ENCODE data around the gene HBG1. TPM values are rescaled to one million over a fixed set of nuclear protein-coding genes. Genes with fewer than 3 reads are reported as not detected.

HBG1 gene
- polyA plus RNA-seq, 1 donor: 9.7 TPM

DNA sequence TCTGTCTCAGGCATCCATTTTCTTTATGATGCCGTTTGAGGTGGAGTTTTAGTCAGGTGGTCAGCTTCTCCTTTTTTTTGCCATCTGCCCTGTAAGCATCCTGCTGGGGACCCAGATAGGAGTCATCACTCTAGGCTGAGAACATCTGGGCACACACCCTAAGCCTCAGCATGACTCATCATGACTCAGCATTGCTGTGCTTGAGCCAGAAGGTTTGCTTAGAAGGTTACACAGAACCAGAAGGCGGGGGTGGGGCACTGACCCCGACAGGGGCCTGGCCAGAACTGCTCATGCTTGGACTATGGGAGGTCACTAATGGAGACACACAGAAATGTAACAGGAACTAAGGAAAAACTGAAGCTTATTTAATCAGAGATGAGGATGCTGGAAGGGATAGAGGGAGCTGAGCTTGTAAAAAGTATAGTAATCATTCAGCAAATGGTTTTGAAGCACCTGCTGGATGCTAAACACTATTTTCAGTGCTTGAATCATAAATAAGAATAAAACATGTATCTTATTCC lies 31.0 kb upstream of the HBG1 start:
- Histone ChIP-seq H3K4me1 (ENCODE audit: control insufficient read depth, insufficient read depth, low read length) (no peaks in the 10 kb centered on the region), H3K36me3 (ENCODE audit: control insufficient read depth, insufficient read depth, low read length) (no peaks in the 10 kb centered on the region), H3K4me3 (ENCODE audit: low read length) (no peak overlapping the region), H3K27me3 (ENCODE audit: control insufficient read depth, insufficient read depth, low read length) (no peaks in the 10 kb centered on the region), H3K27ac (ENCODE audit: low read length) (no peak overlapping the region), H3K9me3 (ENCODE audit: control insufficient read depth, low read depth, low read length) (no peaks in the 10 kb centered on the region)
- DNase-seq: peak in 1 of 2 donors; percentile 16
- WGBS (ENCODE audit: insufficient coverage, low lambda C conversion rate): 65% methylated on average over 2 of the region's 3 CpGs

- no peak for DNase-seq
- Histone ChIP-seq H3K36me3 (ENCODE audit: control insufficient read depth, insufficient read depth, low read length) (no peaks in the 10 kb centered on the region), H3K27me3 (ENCODE audit: control insufficient read depth, insufficient read depth, low read length) (no peaks in the 10 kb centered on the region), H3K4me3 (ENCODE audit: low read length) (no peak overlapping the region), H3K9me3 (ENCODE audit: control insufficient read depth, low read depth, low read length) (no peaks in the 10 kb centered on the region), H3K27ac (ENCODE audit: low read length) (no peak overlapping the region), H3K4me1 (ENCODE audit: control insufficient read depth, insufficient read depth, low read length) (no peaks in the 10 kb centered on the region)
- WGBS (ENCODE audit: insufficient coverage, low lambda C conversion rate): no CpG with 5 or more reads among the region's 4 CpGs
These were observed 29.9 kb upstream of the HBG1 start for GRCh38 chr11:5279471-5280090.

- no peak for DNase-seq
- no peaks in the 10 kb centered on the region for H3K27me3 ChIP-seq (ENCODE audit: control insufficient read depth, insufficient read depth, low read length)
- no peak overlapping the region for H3K4me3 ChIP-seq (ENCODE audit: low read length)
- no CpG with 5 or more reads among the region's 1 CpG for WGBS (ENCODE audit: insufficient coverage, low lambda C conversion rate)
- H3K9me3 ChIP-seq (ENCODE audit: control insufficient read depth, low read depth, low read length): no peaks in the 10 kb centered on the region
- H3K36me3 ChIP-seq (ENCODE audit: control insufficient read depth, insufficient read depth, low read length): no peaks in the 10 kb centered on the region
- H3K27ac ChIP-seq (ENCODE audit: low read length): no peak overlapping the region
- no peaks in the 10 kb centered on the region for H3K4me1 ChIP-seq (ENCODE audit: control insufficient read depth, insufficient read depth, low read length)
These were observed 28.2 kb upstream of the HBG1 start for GRCh38 chr11:5277807-5278382.

- Histone ChIP-seq H3K36me3 (ENCODE audit: control insufficient read depth, insufficient read depth, low read length) (no peaks in the 10 kb centered on the region), H3K27ac (ENCODE audit: low read length) (no peak overlapping the region), H3K4me1 (ENCODE audit: control insufficient read depth, insufficient read depth, low read length) (no peaks in the 10 kb centered on the region), H3K27me3 (ENCODE audit: control insufficient read depth, insufficient read depth, low read length) (no peaks in the 10 kb centered on the region), H3K4me3 (ENCODE audit: low read length) (no peak overlapping the region), H3K9me3 (ENCODE audit: control insufficient read depth, low read depth, low read length) (no peaks in the 10 kb centered on the region)
- no peak for DNase-seq
- 60% methylated on average over 1 of the region's 2 CpGs for WGBS (ENCODE audit: insufficient coverage, low lambda C conversion rate)
These were observed 27.0 kb upstream of the HBG1 start for GRCh38 chr11:5276697-5277096.

DNA sequence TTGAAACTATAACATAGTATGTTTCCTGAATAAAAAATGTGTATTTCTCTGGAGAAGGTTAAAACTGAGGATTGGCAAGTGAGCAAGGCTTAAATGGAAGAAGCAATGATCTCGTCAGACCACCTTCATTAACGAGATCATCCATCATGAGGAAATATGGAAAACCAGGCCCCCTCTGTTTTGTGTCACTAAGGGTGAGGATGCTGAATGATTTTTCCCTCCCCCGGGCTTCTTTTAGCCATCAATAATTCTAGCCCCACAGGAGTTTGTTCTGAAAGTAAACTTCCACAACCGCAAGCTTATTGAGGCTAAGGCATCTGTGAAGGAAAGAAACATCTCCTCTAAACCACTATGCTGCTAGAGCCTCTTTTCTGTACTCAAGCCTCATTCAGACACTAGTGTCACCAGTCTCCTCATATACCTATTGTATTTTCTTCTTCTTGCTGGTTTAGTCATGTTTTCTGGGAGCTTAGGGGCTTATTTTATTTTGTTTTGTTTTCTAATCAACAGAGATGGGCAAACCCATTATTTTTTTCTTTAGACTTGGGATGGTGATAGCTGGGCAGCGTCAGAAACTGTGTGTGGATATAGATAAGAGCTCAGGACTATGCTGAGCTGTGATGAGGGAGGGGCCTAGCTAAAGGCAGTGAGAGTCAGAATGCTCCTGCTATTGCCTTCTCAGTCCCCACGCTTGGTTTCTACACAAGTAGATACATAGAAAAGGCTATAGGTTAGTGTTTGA lies 25.9 kb upstream of the HBG1 start:
- H3K27me3 ChIP-seq (ENCODE audit: control insufficient read depth, insufficient read depth, low read length): no peaks in the 10 kb centered on the region
- no peaks in the 10 kb centered on the region for H3K9me3 ChIP-seq (ENCODE audit: control insufficient read depth, low read depth, low read length)
- no CpG with 5 or more reads among the region's 6 CpGs for WGBS (ENCODE audit: insufficient coverage, low lambda C conversion rate)

GRCh38 chr11:5274395-5274794 lies 24.7 kb upstream of the HBG1 start:
- WGBS (ENCODE audit: insufficient coverage, low lambda C conversion rate): no CpG with 5 or more reads among the region's 5 CpGs
- Histone ChIP-seq H3K36me3 (ENCODE audit: control insufficient read depth, insufficient read depth, low read length) (no peaks in the 10 kb centered on the region), H3K4me3 (ENCODE audit: low read length) (no peak overlapping the region), H3K4me1 (ENCODE audit: control insufficient read depth, insufficient read depth, low read length) (no peaks in the 10 kb centered on the region), H3K9me3 (ENCODE audit: control insufficient read depth, low read depth, low read length) (no peaks in the 10 kb centered on the region), H3K27me3 (ENCODE audit: control insufficient read depth, insufficient read depth, low read length) (no peaks in the 10 kb centered on the region), H3K27ac (ENCODE audit: low read length) (no peak overlapping the region)
- no peak for DNase-seq

More for the DNA sequence above, 25.9 kb upstream of the HBG1 start:
- Histone ChIP-seq H3K4me3 (ENCODE audit: low read length) (no peak overlapping the region), H3K27ac (ENCODE audit: low read length) (no peak overlapping the region), H3K4me1 (ENCODE audit: control insufficient read depth, insufficient read depth, low read length) (no peaks in the 10 kb centered on the region), H3K36me3 (ENCODE audit: control insufficient read depth, insufficient read depth, low read length) (no peaks in the 10 kb centered on the region)
- DNase-seq: no peak

DNA sequence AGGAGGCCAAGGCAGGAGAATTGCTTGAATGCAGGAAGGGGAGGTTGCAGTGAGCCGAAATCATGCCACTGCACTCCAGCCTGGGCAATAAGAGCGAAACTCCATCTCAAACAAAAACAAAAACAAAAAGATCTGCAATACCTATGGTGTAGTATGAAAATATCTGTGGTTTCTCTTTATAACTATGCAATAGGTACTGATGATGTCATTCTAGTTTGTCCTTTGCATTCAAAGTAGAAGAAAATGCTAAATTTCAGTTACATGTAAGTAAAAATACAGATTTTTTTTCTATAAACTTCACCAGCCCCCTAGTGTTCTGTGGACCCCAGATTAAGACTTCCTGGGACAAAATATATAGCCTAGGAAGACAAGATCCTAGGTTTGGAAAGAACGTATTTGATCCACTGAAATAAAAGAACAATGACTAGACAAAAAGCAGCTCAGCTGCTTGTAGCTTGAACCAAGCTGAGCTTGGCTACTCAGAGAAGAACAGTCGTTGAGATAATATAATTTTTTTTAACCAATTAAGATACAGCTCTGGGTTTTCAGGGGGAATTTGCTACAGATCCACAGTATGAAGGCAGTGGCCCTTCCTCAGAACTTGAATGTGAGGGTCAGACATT lies 22.8 kb upstream of the HBG1 start:
- WGBS (ENCODE audit: insufficient coverage, low lambda C conversion rate): 100% methylated on average over 1 of the region's 4 CpGs
- Histone ChIP-seq H3K27ac (ENCODE audit: low read length) (no peak overlapping the region), H3K4me1 (ENCODE audit: control insufficient read depth, insufficient read depth, low read length) (no peaks in the 10 kb centered on the region), H3K4me3 (ENCODE audit: low read length) (no peak overlapping the region), H3K27me3 (ENCODE audit: control insufficient read depth, insufficient read depth, low read length) (no peaks in the 10 kb centered on the region), H3K36me3 (ENCODE audit: control insufficient read depth, insufficient read depth, low read length) (no peaks in the 10 kb centered on the region), H3K9me3 (ENCODE audit: control insufficient read depth, low read depth, low read length) (no peaks in the 10 kb centered on the region)
- DNase-seq: no peak

- Histone ChIP-seq H3K36me3 (ENCODE audit: control insufficient read depth, insufficient read depth, low read length) (no peaks in the 10 kb centered on the region), H3K27ac (ENCODE audit: low read length) (no peak within 1 kb of the TSS), H3K9me3 (ENCODE audit: control insufficient read depth, low read depth, low read length) (no peaks in the 10 kb centered on the region), H3K4me3 (ENCODE audit: low read length) (no peak within 1 kb of the TSS), H3K4me1 (ENCODE audit: control insufficient read depth, insufficient read depth, low read length) (no peaks in the 10 kb centered on the region), H3K27me3 (ENCODE audit: control insufficient read depth, insufficient read depth, low read length) (no peaks in the 10 kb centered on the region)
- WGBS (ENCODE audit: insufficient coverage, low lambda C conversion rate): no CpG with 5 or more reads among the region's 4 CpGs
- no peak for DNase-seq
These were observed 20.1 kb upstream of the HBG1 start, which contains the start of gene HBE1 for GRCh38 chr11:5269715-5270147. Gene HBE1, minus strand, starts transcription at chr11:5269945. Its CDS starts 55 bp downstream, at chr11:5269890.

DNA sequence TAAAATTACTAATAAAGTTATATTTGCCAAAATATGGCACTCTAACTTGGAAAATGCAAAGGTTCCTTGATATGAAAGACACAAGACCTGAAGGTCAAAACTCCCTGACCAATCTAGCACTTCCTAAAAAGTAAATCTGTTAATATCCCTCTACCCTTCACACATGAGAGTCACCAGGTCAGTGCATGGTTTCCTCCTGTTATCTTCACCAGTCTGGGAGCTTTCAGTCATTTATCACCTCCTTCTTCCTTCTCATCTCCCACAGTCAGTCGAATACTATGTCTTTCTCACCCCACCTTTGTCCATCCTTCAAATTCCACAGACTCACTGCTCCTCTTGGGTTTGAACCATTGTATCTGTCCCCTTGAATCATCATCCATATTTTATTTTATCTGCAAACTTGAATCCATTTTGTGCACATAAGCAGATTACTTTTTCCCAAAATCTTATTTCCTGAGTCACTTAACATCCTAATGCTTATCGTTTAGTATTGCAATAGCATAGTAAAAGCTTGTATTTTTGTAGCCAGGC lies 17.4 kb upstream of the HBG1 start:
- Histone ChIP-seq H3K4me1 (ENCODE audit: control insufficient read depth, insufficient read depth, low read length) (no peaks in the 10 kb centered on the region), H3K9me3 (ENCODE audit: control insufficient read depth, low read depth, low read length) (no peaks in the 10 kb centered on the region), H3K36me3 (ENCODE audit: control insufficient read depth, insufficient read depth, low read length) (no peaks in the 10 kb centered on the region), H3K27me3 (ENCODE audit: control insufficient read depth, insufficient read depth, low read length) (no peaks in the 10 kb centered on the region), H3K27ac (ENCODE audit: low read length) (no peak overlapping the region), H3K4me3 (ENCODE audit: low read length) (no peak overlapping the region)
- DNase-seq: no peak
- 100% methylated on average over 1 of the region's 2 CpGs for WGBS (ENCODE audit: insufficient coverage, low lambda C conversion rate)

- no peaks in the 10 kb centered on the region for H3K4me1 ChIP-seq (ENCODE audit: control insufficient read depth, insufficient read depth, low read length)
- H3K9me3 ChIP-seq (ENCODE audit: control insufficient read depth, low read depth, low read length): no peaks in the 10 kb centered on the region
- no peak for DNase-seq
- no peak overlapping the region for H3K4me3 ChIP-seq (ENCODE audit: low read length)
- no peaks in the 10 kb centered on the region for H3K27me3 ChIP-seq (ENCODE audit: control insufficient read depth, insufficient read depth, low read length)
- H3K36me3 ChIP-seq (ENCODE audit: control insufficient read depth, insufficient read depth, low read length): no peaks in the 10 kb centered on the region
- no peak overlapping the region for H3K27ac ChIP-seq (ENCODE audit: low read length)
These were observed 17.0 kb upstream of the HBG1 start for GRCh38 chr11:5266609-5267008.
